HCT116 (cell line): ENCODE measurements around the gene TACC3. TPM values are rescaled to one million over a fixed set of nuclear protein-coding genes. Genes with fewer than 3 reads are reported as not detected.

Experiments
- ATAC-seq: fragments of 200-7000 bp; cut with Tn5 transposase; 2 replicates; pipeline ENCODE4 v1.9.1; 2020; ENCODE audit warnings: mild to moderate bottlenecking, moderate library complexity
- BruUV-seq: library from RNA; stranded (reverse); fragments of 400-500 nt; replicated peaks from 2 replicates; lab custom pipeline; 2021; lab: Mats Ljungman, UMichigan
- CTCF ChIA-PET: fragments of 300-600 bp; sonication (Branson Sonifier 250); formaldehyde crosslinking; loops from one replicate; lab custom pipeline; 2021; ENCODE audit warnings: antibody characterized with exemption; lab: Charles Lee
- POLR2A ChIA-PET: fragments of 300-600, 350-600 bp; sonication (Branson Sonifier 250); formaldehyde crosslinking; loops from one replicate; lab custom pipeline; 2021; ENCODE audit warnings: antibody characterized with exemption; lab: Charles Lee
- RAD21 ChIA-PET, 2 experiments: fragments of 300-600 bp; sonication (Branson Sonifier 250); formaldehyde crosslinking; loops; one replicate each; lab custom pipeline; 2023; ENCODE audit warnings: low total read pairs in 2 of 2; ENCODE audit not compliant: uncharacterized antibody in 2 of 2, unreplicated experiment in 2 of 2, low non-redundant PET in 1 of 2; lab: Charles Lee
- DNase-seq: peaks from one replicate; pipeline ENCODE4 v3.0.0-alpha.2; 2010; ENCODE audit warnings: low read depth, low spot score
- H2AFZ ChIP-seq: fragments of 200-600 bp; shearing (Covaris generic), sonication (generic); 2 replicates; pipeline ENCODE4 v1.6.1; 2017; ENCODE audit warnings: low read depth, mixed run types, mixed read lengths, antibody characterized with exemption, low read length; ENCODE audit not compliant: poor library complexity, severe bottlenecking
- H3K27ac ChIP-seq: 2 replicates; pipeline ENCODE4 v1.5.1; 2012; ENCODE audit warnings: low read depth, low read length
- H3K27me3 ChIP-seq: fragments of 200-600 bp; sonication (generic); 2 replicates; pipeline ENCODE4 v1.6.1; 2016; ENCODE audit warnings: mixed run types, low read length, mixed read lengths; ENCODE audit not compliant: insufficient read depth
- H3K36me3 ChIP-seq, 2 experiments: fragments of 200-500 bp in 1 of 2; fragments of 200-600 bp in 1 of 2; sonication (Bioruptor generic) in 1 of 2; sonication (generic) in 1 of 2; 2 replicates each; pipeline versions ENCODE4 v1.5.1 to v1.6.1; 2014 to 2016; ENCODE audit warnings: low read length in 2 of 2, inconsistent platforms in 1 of 2, mixed read lengths in 1 of 2, mixed run types in 1 of 2; ENCODE audit not compliant: insufficient read depth in 2 of 2, control insufficient read depth in 1 of 2
- H3K4me1 ChIP-seq, 2 experiments: fragments of 200-600 bp in 1 of 2; sonication (generic) in 1 of 2; 2 replicates each; pipeline versions ENCODE4 v1.5.1 to v1.6.1; 2012 to 2017; ENCODE audit warnings: low read length in 2 of 2, inconsistent platforms in 1 of 2, mild to moderate bottlenecking in 1 of 2, mixed read lengths in 1 of 2, mixed run types in 1 of 2, moderate library complexity in 1 of 2; ENCODE audit not compliant: insufficient read depth in 2 of 2, control insufficient read depth in 1 of 2
- H3K4me2 ChIP-seq: fragments of 200-600 bp; sonication (generic); 2 replicates; pipeline ENCODE4 v1.6.1; 2017; ENCODE audit warnings: mixed run types, low read length, mixed read lengths
- H3K4me3 ChIP-seq, 2 experiments: fragments of 200-600 bp in 1 of 2; sonication (generic) in 1 of 2; replicated peaks in 1 of 2; 2 replicates each; pipeline ENCODE4 v1.5.1; 2011 to 2016; ENCODE audit warnings: low read length in 2 of 2, control low read depth in 1 of 2, low read depth in 1 of 2, mild to moderate bottlenecking in 1 of 2, mixed read lengths in 1 of 2, mixed run types in 1 of 2
- H3K79me2 ChIP-seq: fragments of 200-600 bp; sonication (generic); 2 replicates; pipeline ENCODE4 v1.6.1; 2017; ENCODE audit warnings: mild to moderate bottlenecking, mixed run types, low read length, moderate library complexity, mixed read lengths; ENCODE audit not compliant: insufficient read depth
- H3K9ac ChIP-seq: fragments of 200-600 bp; sonication (generic); 2 replicates; pipeline ENCODE4 v1.6.1; 2016; ENCODE audit warnings: low read length, mixed read lengths
- H3K9me2 ChIP-seq: fragments of 200-600 bp; sonication (generic), shearing (Covaris generic); 2 replicates; pipeline ENCODE4 v1.6.1; 2017; ENCODE audit warnings: mixed run types, mild to moderate bottlenecking, moderate library complexity; ENCODE audit not compliant: insufficient read depth
- H3K9me3 ChIP-seq, 2 experiments: fragments of 200-500 bp in 1 of 2; fragments of 200-600 bp in 1 of 2; sonication (Bioruptor generic) in 1 of 2; sonication (generic) in 1 of 2; 2 replicates each; pipeline ENCODE4 v1.6.1; 2014 to 2017; ENCODE audit warnings: low read length in 2 of 2, mixed read lengths in 2 of 2, inconsistent platforms in 1 of 2, low read depth in 1 of 2, mild to moderate bottlenecking in 1 of 2, mixed run types in 1 of 2, moderate library complexity in 1 of 2; ENCODE audit not compliant: control insufficient read depth in 1 of 2, insufficient read depth in 1 of 2
- H4K20me1 ChIP-seq: fragments of 200-600 bp; sonication (generic), shearing (Covaris generic); 2 replicates; pipeline ENCODE4 v1.6.1; 2017; ENCODE audit warnings: mixed run types, mild to moderate bottlenecking, moderate library complexity; ENCODE audit not compliant: insufficient read depth
- EGR1 ChIP-seq: IDR thresholded peaks from 2 replicates; pipeline ENCODE4 v1.6.1; 2012; ENCODE audit warnings: low read depth
- ELF1 ChIP-seq: IDR thresholded peaks from 2 replicates; pipeline ENCODE4 v1.6.1; 2012; ENCODE audit warnings: low read depth, borderline replicate concordance
- EZH2 ChIP-seq: fragments of 200-600 bp; sonication (generic); IDR thresholded peaks from 2 replicates; pipeline ENCODE4 v1.6.1; 2017; ENCODE audit warnings: antibody characterized with exemption, mixed run types
- EZH2phosphoT487 ChIP-seq: fragments of 200-600 bp; IDR thresholded peaks from 2 replicates; pipeline ENCODE4 v1.6.1; 2018; ENCODE audit warnings: antibody characterized with exemption, borderline replicate concordance
- FOSL1 ChIP-seq: IDR thresholded peaks from 2 replicates; pipeline ENCODE4 v1.6.1; 2012; ENCODE audit warnings: low read depth
- JUND ChIP-seq: IDR thresholded peaks from 2 replicates; pipeline ENCODE4 v1.6.1; 2012
- POLR2A ChIP-seq: IDR thresholded peaks from 2 replicates; pipeline ENCODE4 v1.7.0; 2011; ENCODE audit warnings: borderline replicate concordance; ENCODE audit not compliant: insufficient read depth, insufficient read length; ENCODE audit errors: extremely low read depth
- POLR2AphosphoS5 ChIP-seq: IDR thresholded peaks from 2 replicates; pipeline ENCODE4 v1.6.1; 2011; ENCODE audit warnings: mild to moderate bottlenecking, low read depth, low read length, moderate library complexity
- SIN3A ChIP-seq: IDR thresholded peaks from 2 replicates; pipeline ENCODE4 v1.6.1; 2012; ENCODE audit warnings: low read depth
- TCF7L2 ChIP-seq: IDR thresholded peaks from 2 replicates; pipeline ENCODE4 v1.7.0; 2011; ENCODE audit warnings: borderline replicate concordance, inconsistent platforms; ENCODE audit not compliant: insufficient read depth, insufficient read length; ENCODE audit errors: extremely low read depth
- ZFX ChIP-seq: fragments of 450-650 bp; IDR thresholded peaks from 2 replicates; pipeline ENCODE4 v1.6.1; 2017
- ZNF274 ChIP-seq: fragments of 200-500 bp; sonication (Bioruptor generic); IDR thresholded peaks from 2 replicates; pipeline ENCODE4 v1.6.1; 2014; ENCODE audit warnings: mild to moderate bottlenecking, low read depth, low read length, inconsistent platforms
- intact Hi-C: fragments of 100-400 bp; cut with micrococcal nuclease; formaldehyde crosslinking; loops from 2 replicates; pipeline ENCODE4 v1.10.0; 2022
- total RNA-seq: library from RNA; stranded (reverse); gene quantifications from one replicate; pipeline ENCODE4 v1.2.1, GENCODE V29; 2021; ENCODE audit not compliant: unreplicated experiment
- TF ChIP-seq, protein P1 (sequence below), 3 experiments: fragments of 200-600 bp in 1 of 3; sonication (generic) in 1 of 3; IDR thresholded peaks in 2 of 3; conservative IDR thresholded peaks in 1 of 3; 2 replicates each; pipeline ENCODE4 v1.5.1; 2012 to 2017; ENCODE audit warnings: low read depth in 2 of 3, low read length in 2 of 3, antibody characterized with exemption in 1 of 3, borderline replicate concordance in 1 of 3, control low read depth in 1 of 3, mild to moderate bottlenecking in 1 of 3, mixed read lengths in 1 of 3, mixed run types in 1 of 3, moderate library complexity in 1 of 3; ENCODE audit not compliant: insufficient read depth in 1 of 3
- TF ChIP-seq, protein P2 (sequence below): IDR thresholded peaks from 2 replicates; pipeline ENCODE4 v1.6.1; 2012; ENCODE audit warnings: low read depth
- TF ChIP-seq, protein P3 (sequence below): IDR thresholded peaks from 2 replicates; pipeline ENCODE4 v1.6.1; 2012

TACC3 gene
- total RNA-seq, 1 experiment from 2014 or later: 106 TPM

DNA sequence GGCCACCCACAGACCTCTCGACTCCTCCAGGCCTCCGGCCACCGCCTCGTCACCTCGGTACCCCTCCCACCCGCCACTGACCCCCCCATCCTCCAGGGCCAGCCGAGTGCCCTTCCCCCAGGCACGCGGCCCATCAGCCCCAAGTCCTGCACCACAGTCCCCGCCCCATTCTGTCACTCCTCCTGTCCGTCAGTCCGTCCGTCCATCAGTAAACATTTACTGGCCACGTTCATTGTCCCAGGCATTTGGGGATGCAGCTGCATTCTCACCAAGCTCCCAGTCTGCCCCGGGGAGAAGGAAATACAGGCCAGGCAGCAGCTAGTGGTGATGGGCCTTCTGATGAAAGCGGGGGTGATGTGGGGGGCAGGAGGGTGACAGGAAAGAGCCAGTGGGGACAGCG, 36.5 kb downstream of the TACC3 start:
- H3K36me3 ChIP-seq: no peaks in the 10 kb centered on the region
- BruUV-seq: no TSS peak
- H3K79me2 ChIP-seq: no peaks in the 10 kb centered on the region
- no peaks in the 10 kb centered on the region for H3K27me3 ChIP-seq
- no peaks in the 10 kb centered on the region for H3K9me2 ChIP-seq
- no peak overlapping the region for H2AFZ ChIP-seq
- no peak overlapping the region for H3K9ac ChIP-seq
- no peaks in the 10 kb centered on the region for H3K9me3 ChIP-seq
- intact Hi-C loops: no loop called here
- H3K27ac ChIP-seq: no peak overlapping the region
- POLR2A ChIA-PET: no interaction called here
- CTCF ChIA-PET: interaction anchor here (1.1 kb wide), 1 partner anchor 10 kb away, joined by 4 read pairs; no protein-coding TSS in a partner anchor
- ATAC-seq (no peak), DNase-seq (no peak)
- H3K4me3 ChIP-seq: no peak overlapping the region
- no peaks in the 10 kb centered on the region for H4K20me1 ChIP-seq
- TF ChIP-seq, protein P1, sequence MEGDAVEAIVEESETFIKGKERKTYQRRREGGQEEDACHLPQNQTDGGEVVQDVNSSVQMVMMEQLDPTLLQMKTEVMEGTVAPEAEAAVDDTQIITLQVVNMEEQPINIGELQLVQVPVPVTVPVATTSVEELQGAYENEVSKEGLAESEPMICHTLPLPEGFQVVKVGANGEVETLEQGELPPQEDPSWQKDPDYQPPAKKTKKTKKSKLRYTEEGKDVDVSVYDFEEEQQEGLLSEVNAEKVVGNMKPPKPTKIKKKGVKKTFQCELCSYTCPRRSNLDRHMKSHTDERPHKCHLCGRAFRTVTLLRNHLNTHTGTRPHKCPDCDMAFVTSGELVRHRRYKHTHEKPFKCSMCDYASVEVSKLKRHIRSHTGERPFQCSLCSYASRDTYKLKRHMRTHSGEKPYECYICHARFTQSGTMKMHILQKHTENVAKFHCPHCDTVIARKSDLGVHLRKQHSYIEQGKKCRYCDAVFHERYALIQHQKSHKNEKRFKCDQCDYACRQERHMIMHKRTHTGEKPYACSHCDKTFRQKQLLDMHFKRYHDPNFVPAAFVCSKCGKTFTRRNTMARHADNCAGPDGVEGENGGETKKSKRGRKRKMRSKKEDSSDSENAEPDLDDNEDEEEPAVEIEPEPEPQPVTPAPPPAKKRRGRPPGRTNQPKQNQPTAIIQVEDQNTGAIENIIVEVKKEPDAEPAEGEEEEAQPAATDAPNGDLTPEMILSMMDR (IDR thresholded peaks at IDR 0.05 in 2 of 3, conservative IDR thresholded peaks at IDR 0.05 in 1 of 3; ENCODE audit: borderline replicate concordance in 1 of 3, insufficient read depth in 1 of 3, low read depth in 2 of 3, low read length in 2 of 3): no peak
- TF ChIP-seq EZH2 (no peak), POLR2AphosphoS5 (no peak), JUND (no peak), EZH2phosphoT487 (no peak), POLR2A (no peak), TCF7L2 (no peak), FOSL1 (no peak), ELF1 (no peak), ZNF274 (no peak), EGR1 (no peak), SIN3A (no peak), ZFX (no peak)
- TF ChIP-seq, protein P2, sequence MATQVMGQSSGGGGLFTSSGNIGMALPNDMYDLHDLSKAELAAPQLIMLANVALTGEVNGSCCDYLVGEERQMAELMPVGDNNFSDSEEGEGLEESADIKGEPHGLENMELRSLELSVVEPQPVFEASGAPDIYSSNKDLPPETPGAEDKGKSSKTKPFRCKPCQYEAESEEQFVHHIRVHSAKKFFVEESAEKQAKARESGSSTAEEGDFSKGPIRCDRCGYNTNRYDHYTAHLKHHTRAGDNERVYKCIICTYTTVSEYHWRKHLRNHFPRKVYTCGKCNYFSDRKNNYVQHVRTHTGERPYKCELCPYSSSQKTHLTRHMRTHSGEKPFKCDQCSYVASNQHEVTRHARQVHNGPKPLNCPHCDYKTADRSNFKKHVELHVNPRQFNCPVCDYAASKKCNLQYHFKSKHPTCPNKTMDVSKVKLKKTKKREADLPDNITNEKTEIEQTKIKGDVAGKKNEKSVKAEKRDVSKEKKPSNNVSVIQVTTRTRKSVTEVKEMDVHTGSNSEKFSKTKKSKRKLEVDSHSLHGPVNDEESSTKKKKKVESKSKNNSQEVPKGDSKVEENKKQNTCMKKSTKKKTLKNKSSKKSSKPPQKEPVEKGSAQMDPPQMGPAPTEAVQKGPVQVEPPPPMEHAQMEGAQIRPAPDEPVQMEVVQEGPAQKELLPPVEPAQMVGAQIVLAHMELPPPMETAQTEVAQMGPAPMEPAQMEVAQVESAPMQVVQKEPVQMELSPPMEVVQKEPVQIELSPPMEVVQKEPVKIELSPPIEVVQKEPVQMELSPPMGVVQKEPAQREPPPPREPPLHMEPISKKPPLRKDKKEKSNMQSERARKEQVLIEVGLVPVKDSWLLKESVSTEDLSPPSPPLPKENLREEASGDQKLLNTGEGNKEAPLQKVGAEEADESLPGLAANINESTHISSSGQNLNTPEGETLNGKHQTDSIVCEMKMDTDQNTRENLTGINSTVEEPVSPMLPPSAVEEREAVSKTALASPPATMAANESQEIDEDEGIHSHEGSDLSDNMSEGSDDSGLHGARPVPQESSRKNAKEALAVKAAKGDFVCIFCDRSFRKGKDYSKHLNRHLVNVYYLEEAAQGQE: no peak
- TF ChIP-seq, protein P3, sequence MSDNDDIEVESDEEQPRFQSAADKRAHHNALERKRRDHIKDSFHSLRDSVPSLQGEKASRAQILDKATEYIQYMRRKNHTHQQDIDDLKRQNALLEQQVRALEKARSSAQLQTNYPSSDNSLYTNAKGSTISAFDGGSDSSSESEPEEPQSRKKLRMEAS: no peak
- H3K4me2 ChIP-seq: no peak overlapping the region
- RAD21 ChIA-PET: no interaction called here
- H3K4me1 ChIP-seq: peaks cover 4 to 6% of the 10 kb centered on the region in 2 experiments; a peak in 3 of 4 replicates
